ENCODE measurements around the gene GAA. TPM values are rescaled to one million over a fixed set of nuclear protein-coding genes. Genes with fewer than 3 reads are reported as not detected.

Gene GAA
- total RNA-seq, 1 experiment from 2014 or later, result 131 TPM

DNA sequence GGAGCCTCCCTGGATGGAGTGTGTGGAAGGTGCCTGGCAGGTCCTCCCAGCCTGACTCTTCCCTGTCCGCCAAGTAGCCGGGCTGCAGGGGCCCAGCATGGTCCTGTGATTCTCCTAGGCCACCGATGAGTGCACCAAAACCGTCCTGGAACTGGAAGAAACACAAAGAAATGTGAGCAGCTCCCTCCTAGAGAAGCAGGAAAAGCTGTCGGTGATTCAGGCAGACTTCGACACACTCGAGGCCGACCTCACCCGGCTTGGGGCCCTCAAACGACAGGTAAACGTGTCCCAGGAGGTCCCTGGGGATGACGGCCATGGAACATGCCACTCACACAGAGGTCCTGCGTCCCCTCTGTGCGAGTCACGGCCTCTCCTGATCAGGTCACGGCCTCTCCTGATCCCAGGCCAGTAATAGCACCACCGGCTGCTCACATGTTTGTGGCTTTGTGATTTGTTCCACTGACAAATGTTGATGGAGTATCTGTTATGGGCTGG is 4.2 kb upstream of the GAA start:
- no peak for ATAC-seq
- Histone ChIP-seq H3K9me2 (ENCODE audit: insufficient read depth) (no peaks in the 10 kb centered on the region), H3K79me2 (ENCODE audit: insufficient read depth, low read length) (peaks cover 5% of the 10 kb centered on the region; the same call in 1 of the 2 replicates), H3K27ac (ENCODE audit: low read depth, low read length) (no peak overlapping the region), H3K9ac (ENCODE audit: low read length) (no peak overlapping the region), H3K4me1 (ENCODE audit: control insufficient read depth in 1 of 2, insufficient read depth in 2 of 2, low read length in 2 of 2) (peaks cover 6 to 17% of the 10 kb centered on the region in 2 experiments), H3K4me3 (replicated peaks in 1 of 2; ENCODE audit: low read depth in 1 of 2, low read length in 2 of 2) (no peak overlapping the region), H4K20me1 (ENCODE audit: insufficient read depth) (no peaks in the 10 kb centered on the region), H3K36me3 (ENCODE audit: control insufficient read depth in 1 of 2, insufficient read depth in 2 of 2, low read length in 2 of 2) (no peaks in the 10 kb centered on the region), H3K4me2 (ENCODE audit: low read length) (no peak overlapping the region), H2AFZ (ENCODE audit: low read depth, low read length, poor library complexity, severe bottlenecking) (no peak overlapping the region), H3K9me3 (ENCODE audit: control insufficient read depth in 1 of 2, insufficient read depth in 1 of 2, low read depth in 1 of 2, low read length in 2 of 2) (no peaks in the 10 kb centered on the region), H3K27me3 (ENCODE audit: insufficient read depth, low read length) (no peaks in the 10 kb centered on the region)
- RAD21 ChIA-PET (ENCODE audit: low non-redundant PET in 1 of 2, low total read pairs in 2 of 2, uncharacterized antibody in 2 of 2, unreplicated experiment in 2 of 2), result no interaction called here
- intact Hi-C loops (cut with micrococcal nuclease), result no loop called here
- BruUV-seq (replicated peaks), result no TSS peak
- TF ChIP-seq, protein P1, sequence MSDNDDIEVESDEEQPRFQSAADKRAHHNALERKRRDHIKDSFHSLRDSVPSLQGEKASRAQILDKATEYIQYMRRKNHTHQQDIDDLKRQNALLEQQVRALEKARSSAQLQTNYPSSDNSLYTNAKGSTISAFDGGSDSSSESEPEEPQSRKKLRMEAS (IDR thresholded peaks at IDR 0.05), result no peak
- no peak for TF ChIP-seq RAD21 (IDR thresholded peaks at IDR 0.05; ENCODE audit: low read depth)
- TF ChIP-seq EZH2 (IDR thresholded peaks at IDR 0.05), result no peak
- TF ChIP-seq REST (IDR thresholded peaks at IDR 0.05; ENCODE audit: low read depth), result no peak
- no peak for TF ChIP-seq TCF7L2 (IDR thresholded peaks at IDR 0.05; ENCODE audit: borderline replicate concordance, extremely low read depth, insufficient read depth, insufficient read length)
- no peak for TF ChIP-seq JUND (IDR thresholded peaks at IDR 0.05)
- no peak for TF ChIP-seq ZFX (IDR thresholded peaks at IDR 0.05)
- TF ChIP-seq, protein P2, sequence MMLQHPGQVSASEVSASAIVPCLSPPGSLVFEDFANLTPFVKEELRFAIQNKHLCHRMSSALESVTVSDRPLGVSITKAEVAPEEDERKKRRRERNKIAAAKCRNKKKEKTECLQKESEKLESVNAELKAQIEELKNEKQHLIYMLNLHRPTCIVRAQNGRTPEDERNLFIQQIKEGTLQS (IDR thresholded peaks at IDR 0.05), result no peak
- no peak for TF ChIP-seq ZNF274 (IDR thresholded peaks at IDR 0.05; ENCODE audit: low read depth, low read length)
- no peak for TF ChIP-seq EGR1 (IDR thresholded peaks at IDR 0.05; ENCODE audit: low read depth)
- POLR2A ChIA-PET, result no interaction called here
- CTCF ChIA-PET, result no interaction called here
- DNase-seq (ENCODE audit: low read depth, low spot score), result no peak

Measured in HCT116 (cell line).